ENCODE data around the gene RTN1.

The RTN1 gene

GRCh38 chr14:59565087-59565486, 305.5 kb downstream of the RTN1 start:
- no peak for DNase-seq (ENCODE audit: low read depth, low spot score)

GRCh38 chr14:59564366-59564765, 306.2 kb downstream of the RTN1 start:
- no peak for DNase-seq (ENCODE audit: low read depth, low spot score)

GRCh38 chr14:59547310-59547709, 323.3 kb downstream of the RTN1 start:
- DNase-seq (ENCODE audit: low read depth, low spot score): no peak

Measured in ELF-1 (cell line).